GM19238 (cell line): ENCODE results near the gene TMC7.
"Not testable (repeated sequence)": the region's sequence is repeated elsewhere in the genome, so short reads cannot be mapped to it uniquely, and the experiment has no call there.

Experiments
- DNase-seq: peaks from one replicate; pipeline ENCODE4 v3.0.0; 2011; ENCODE audit warnings: low spot score; ENCODE audit not compliant: insufficient read length

TMC7 gene

GRCh38 chr16:18979936-18980335 is 3.8 kb upstream of the TMC7 start:
- DNase-seq: no peak

- no peak for DNase-seq
These were observed 786 bp downstream of the TMC7 start for GRCh38 chr16:18984435-18985005.

- DNase-seq: not testable (repeated sequence)
These were observed 1.5 kb downstream of the TMC7 start for GRCh38 chr16:18985256-18985655.

- not testable (repeated sequence) for DNase-seq
These were observed 8.0 kb downstream of the TMC7 start for GRCh38 chr16:18991731-18992130.

GRCh38 chr16:18993531-18993930 is 9.8 kb downstream of the TMC7 start:
- not testable (repeated sequence) for DNase-seq

GRCh38 chr16:18994181-18994580 is 10.4 kb downstream of the TMC7 start:
- DNase-seq: not testable (repeated sequence)

GRCh38 chr16:18995406-18995805 is 11.7 kb downstream of the TMC7 start:
- DNase-seq: not testable (repeated sequence)

GRCh38 chr16:18996536-18996935 is 12.8 kb downstream of the TMC7 start:
- DNase-seq: not testable (repeated sequence)

- DNase-seq: not testable (repeated sequence)
These were observed 13.3 kb downstream of the TMC7 start for GRCh38 chr16:18997001-18997400.

- no peak for DNase-seq
These were observed 15.3 kb downstream of the TMC7 start for GRCh38 chr16:18999045-18999393.

GRCh38 chr16:19001788-19002187 is 18.1 kb downstream of the TMC7 start:
- no peak for DNase-seq

- DNase-seq: no peak
These were observed 20.2 kb downstream of the TMC7 start for GRCh38 chr16:19003935-19004334.

GRCh38 chr16:19005561-19006445 is 22.1 kb downstream of the TMC7 start:
- DNase-seq: no peak

- DNase-seq: no peak
These were observed 22.9 kb downstream of the TMC7 start for GRCh38 chr16:19006446-19007315.

- DNase-seq: no peak
These were observed 24.8 kb downstream of the TMC7 start for GRCh38 chr16:19008245-19009169.

GRCh38 chr16:19011169-19011731 is 27.5 kb downstream of the TMC7 start:
- no peak for DNase-seq

GRCh38 chr16:19014461-19014860 is 30.7 kb downstream of the TMC7 start:
- no peak for DNase-seq

GRCh38 chr16:19017179-19017578 is 33.4 kb downstream of the TMC7 start:
- DNase-seq: no peak

- no peak for DNase-seq
These were observed 37.0 kb downstream of the TMC7 start for GRCh38 chr16:19020689-19021088.

- no peak for DNase-seq
These were observed 38.0 kb downstream of the TMC7 start for GRCh38 chr16:19021747-19022146.

GRCh38 chr16:19027416-19027815 is 43.7 kb downstream of the TMC7 start:
- no peak for DNase-seq
